T47D (cell line): ENCODE data around the gene CCDC150.
A peak's percentile ranks its signal among the peaks of the same experiment; 100 is the strongest.
"Not testable (repeated sequence)": the region's sequence is repeated elsewhere in the genome, so short reads cannot be mapped to it uniquely, and the experiment has no call there.

Source experiments
- DNase-seq, 2 experiments: peaks; one replicate each; pipeline versions ENCODE4 v3.0.0 to v3.0.0-alpha.2; 2011 to 2012; ENCODE audit warnings: low read depth in 1 of 2, low spot score in 1 of 2
- JUND ChIP-seq: IDR thresholded peaks from 2 replicates; pipeline ENCODE4 v1.6.1; 2012; ENCODE audit warnings: low read depth
- in situ Hi-C: cut with HindIII; loops from 2 replicates; pipeline ENCODE4 v1.10.0; 2016; ENCODE audit warnings: low sequenced_read_pairs, low pct_unique_long_range_greater_than_20kb

The CCDC150 gene

GRCh38 chr2:196606516-196606915 is 33.0 kb upstream of the CCDC150 start:
- TF ChIP-seq JUND, result no peak
- in situ Hi-C loops, result no loop called here
- DNase-seq, result no peak

GRCh38 chr2:196607073-196607472 is 32.4 kb upstream of the CCDC150 start:
- DNase-seq, result no peak
- in situ Hi-C loops, result no loop called here
- TF ChIP-seq JUND, result no peak

- in situ Hi-C loops, DNase-seq: not testable (repeated sequence)
Measured at GRCh38 chr2:196607896-196608295, 31.6 kb upstream of the CCDC150 start.

GRCh38 chr2:196609806-196610205 is 29.7 kb upstream of the CCDC150 start:
- in situ Hi-C loops, result no loop called here

DNA sequence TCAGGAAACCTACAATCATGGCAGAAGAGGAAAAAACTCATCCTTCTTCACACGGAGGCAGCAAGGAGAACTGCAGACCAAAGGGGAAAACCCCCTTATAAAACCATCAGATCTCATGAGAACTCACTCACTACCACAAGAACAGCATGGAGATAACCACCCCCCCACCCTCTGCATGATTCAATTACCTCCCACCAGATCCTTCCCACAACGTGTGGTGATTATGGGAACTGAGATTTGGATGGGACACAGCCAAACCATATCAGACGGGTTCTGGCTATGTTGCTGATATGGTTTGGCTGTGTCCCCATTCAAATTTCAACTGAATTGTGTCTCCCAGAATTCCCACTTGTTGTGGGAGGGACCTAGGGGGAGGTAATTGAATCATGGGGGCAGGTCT is 28.7 kb upstream of the CCDC150 start:
- in situ Hi-C loops, result no loop called here
- no peak for DNase-seq
- TF ChIP-seq JUND, result no peak

More at GRCh38 chr2:196609806-196610205, 29.7 kb upstream of the CCDC150 start:
- no peak for DNase-seq
- no peak for TF ChIP-seq JUND

DNA sequence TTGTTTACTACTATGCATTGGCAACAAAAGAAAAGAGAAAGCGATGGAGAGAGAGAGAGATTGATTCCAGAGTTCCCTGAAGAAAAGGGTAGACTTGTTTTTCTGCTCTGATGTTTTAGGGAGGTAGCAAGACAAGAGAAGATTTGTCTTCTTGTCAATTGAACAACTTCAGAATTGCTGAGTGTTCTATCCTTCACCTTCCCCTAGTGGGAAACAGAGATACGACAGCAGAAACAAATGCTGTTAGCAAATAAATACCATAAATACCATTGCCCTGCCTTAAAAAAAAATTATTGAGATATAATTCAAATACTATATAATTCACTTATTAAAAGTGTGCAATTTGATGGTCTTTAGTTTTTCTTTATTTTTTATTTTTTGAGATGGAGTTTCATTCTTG is 26.2 kb upstream of the CCDC150 start:
- peak in 1 of 2 experiments; percentile 2 for DNase-seq
- in situ Hi-C loops, result no loop called here
- TF ChIP-seq JUND, result no peak

GRCh38 chr2:196617430-196617829 is 22.1 kb upstream of the CCDC150 start:
- peak in 1 of 2 experiments; percentile 9 for DNase-seq
- TF ChIP-seq JUND, result no peak

DNA sequence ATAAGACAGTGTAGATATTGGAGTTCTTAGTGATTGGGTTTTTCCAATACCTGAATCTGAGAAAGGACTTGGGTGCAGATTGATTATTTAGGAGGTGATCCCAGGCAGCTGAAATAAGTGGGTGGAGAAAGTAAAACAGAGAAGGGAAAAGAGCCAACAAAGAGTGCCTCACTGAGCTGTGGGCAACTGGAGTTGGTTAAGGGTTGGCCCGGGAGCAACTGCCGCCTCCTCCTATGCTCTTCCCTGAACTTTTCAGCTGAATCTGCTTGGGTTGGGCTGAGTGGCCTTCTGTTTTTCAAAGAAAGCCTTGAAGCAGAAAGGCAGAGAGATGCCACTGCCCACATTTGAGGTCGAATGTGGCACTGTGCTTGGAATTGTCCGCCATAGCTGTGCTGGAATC is 20.9 kb upstream of the CCDC150 start:
- in situ Hi-C loops, result no loop called here

More at GRCh38 chr2:196617430-196617829, 22.1 kb upstream of the CCDC150 start:
- in situ Hi-C loops, result no loop called here

DNA sequence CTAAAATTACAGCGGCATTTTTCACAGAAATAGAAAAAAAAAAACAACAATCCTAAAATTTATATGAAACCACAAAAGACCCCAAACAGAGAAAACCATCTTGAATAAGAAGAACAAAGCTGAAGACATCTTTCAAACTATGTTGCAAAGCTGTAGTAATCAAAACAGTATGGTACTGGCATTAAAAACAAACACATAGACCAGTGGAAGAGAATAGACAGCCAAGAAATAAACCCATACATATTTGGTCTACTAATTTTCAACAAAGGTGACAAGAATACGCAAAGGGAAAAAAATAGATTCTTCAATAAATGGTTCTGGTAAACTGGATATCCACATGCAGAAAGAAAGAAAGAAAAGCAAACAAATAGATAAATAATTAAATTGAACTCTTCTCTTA is 9.0 kb upstream of the CCDC150 start:
- in situ Hi-C loops, result no loop called here
- no peak for TF ChIP-seq JUND
- DNase-seq, result no peak

More for the DNA sequence above, 20.9 kb upstream of the CCDC150 start:
- DNase-seq, result no peak
- TF ChIP-seq JUND, result no peak

DNA sequence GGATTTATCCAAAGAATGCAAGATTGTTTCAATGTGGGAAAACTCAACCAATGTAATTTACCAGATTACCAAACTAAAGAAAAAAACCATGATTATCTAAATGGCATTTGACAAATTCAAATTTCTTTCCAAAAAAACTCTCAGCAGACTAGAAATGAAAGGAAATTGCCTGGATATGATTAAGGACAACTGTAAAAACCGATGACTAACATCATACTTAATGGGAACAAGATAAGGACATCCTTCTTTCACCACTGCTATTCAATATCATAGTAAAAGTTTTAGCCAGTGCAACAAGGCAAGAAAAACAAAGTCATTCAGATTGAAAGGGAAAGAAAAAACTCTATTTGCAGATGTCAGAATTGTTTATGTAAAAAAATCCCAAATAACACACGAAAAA is 4.4 kb upstream of the CCDC150 start:
- in situ Hi-C loops, result no loop called here
- no peak for TF ChIP-seq JUND
- no peak for DNase-seq

DNA sequence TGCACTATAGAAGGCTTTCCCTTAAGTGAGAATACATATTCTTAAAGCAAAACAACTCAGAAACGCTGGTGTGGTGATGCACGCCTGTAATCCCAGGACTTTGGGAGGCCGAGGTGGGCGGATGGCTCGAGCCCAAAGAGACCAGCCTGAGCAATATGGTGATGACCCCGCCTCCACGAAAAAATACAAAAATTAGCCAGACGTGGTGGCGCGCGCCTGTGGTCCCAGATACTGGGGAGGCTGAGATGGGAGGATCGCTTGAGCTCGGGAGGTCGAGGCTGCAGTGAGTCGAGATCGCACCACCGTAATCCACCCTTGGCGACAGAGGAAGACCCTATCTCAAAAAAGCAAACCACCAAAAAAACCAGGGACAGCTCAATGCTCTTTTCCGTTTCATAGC is 750 bp upstream of the CCDC150 start:
- TF ChIP-seq JUND, result no peak
- in situ Hi-C loops, result no loop called here
- no peak for DNase-seq

- no peak for DNase-seq
- in situ Hi-C loops, result no loop called here
- TF ChIP-seq JUND, result no peak
Measured at GRCh38 chr2:196640031-196640548, 575 bp downstream of the CCDC150 start.

GRCh38 chr2:196649202-196649601 is 9.7 kb downstream of the CCDC150 start:
- in situ Hi-C loops, result no loop called here
- DNase-seq, result no peak
- no peak for TF ChIP-seq JUND

DNA sequence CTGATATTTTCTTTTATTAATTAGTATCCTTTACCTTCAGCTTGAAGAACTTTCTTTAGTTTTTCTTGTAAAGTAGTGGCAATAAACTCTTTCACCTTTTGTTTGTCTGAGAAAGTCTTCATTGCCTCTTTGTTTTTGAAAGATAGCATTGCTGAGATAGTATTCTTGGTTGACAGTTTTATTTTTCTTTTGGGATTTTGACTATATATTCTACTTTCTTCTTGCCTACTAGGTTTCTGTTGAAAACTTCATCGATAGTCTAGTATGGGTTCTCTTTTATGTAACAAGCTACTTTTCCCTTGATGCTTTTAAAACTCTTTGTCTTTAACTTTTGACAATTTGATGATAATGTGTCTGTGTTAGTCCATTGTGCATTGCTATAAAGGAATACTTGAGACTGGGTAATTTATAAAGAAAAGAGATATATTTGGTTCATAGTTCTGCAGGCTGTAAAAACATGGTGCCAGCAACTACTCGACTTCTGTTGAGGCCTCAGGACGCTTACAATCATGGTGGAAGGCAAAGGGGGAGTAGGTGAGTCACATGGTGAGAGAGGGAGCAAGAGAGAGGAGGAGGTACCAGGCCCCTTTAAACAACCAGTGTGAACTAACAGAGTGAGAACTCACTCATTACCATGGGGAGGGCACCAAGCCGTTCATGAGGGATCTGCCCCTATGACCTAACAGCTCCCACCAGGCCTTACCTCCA is 12.0 kb downstream of the CCDC150 start:
- no peak for TF ChIP-seq JUND
- no peak for DNase-seq
- in situ Hi-C loops, result no loop called here
